Trophoblast cell (in vitro differentiated cells and primary cell): ENCODE results near the gene TMEM132C.

Source experiments
- DNase-seq, 2 donors: peaks; one replicate each; pipeline ENCODE4 v3.0.0-alpha.2; 2016
- H2AFZ ChIP-seq: 2 replicates; pipeline ENCODE4 v1.6.1; 2013; ENCODE audit warnings: low read length, moderate library complexity, mild to moderate bottlenecking; ENCODE audit not compliant: insufficient read depth, poor library complexity
- H2AK5ac ChIP-seq: 2 replicates; pipeline ENCODE4 v1.6.1; 2013; ENCODE audit warnings: mild to moderate bottlenecking, low read length
- H2BK120ac ChIP-seq: 2 replicates; pipeline ENCODE4 v1.6.1; 2013; ENCODE audit warnings: low read length, mild to moderate bottlenecking, moderate library complexity; ENCODE audit not compliant: insufficient read depth, poor library complexity
- H2BK12ac ChIP-seq: 2 replicates; pipeline ENCODE4 v1.6.1; 2013; ENCODE audit warnings: mild to moderate bottlenecking, low read length, moderate library complexity
- H2BK5ac ChIP-seq: 2 replicates; pipeline ENCODE4 v1.6.1; 2013; ENCODE audit warnings: low read length, low read depth, moderate library complexity, mild to moderate bottlenecking; ENCODE audit not compliant: poor library complexity
- H3K14ac ChIP-seq: 2 replicates; pipeline ENCODE4 v1.6.1; 2013; ENCODE audit warnings: mild to moderate bottlenecking, low read length
- H3K18ac ChIP-seq: 2 replicates; pipeline ENCODE4 v1.6.1; 2013; ENCODE audit warnings: mild to moderate bottlenecking, low read length
- H3K23ac ChIP-seq: 2 replicates; pipeline ENCODE4 v1.6.1; 2013; ENCODE audit warnings: low read length
- H3K27ac ChIP-seq: 2 replicates; pipeline ENCODE4 v1.5.1; 2013; ENCODE audit warnings: low read depth, mild to moderate bottlenecking, inconsistent platforms, low read length, moderate library complexity
- H3K27me3 ChIP-seq: 2 replicates; pipeline ENCODE4 v1.6.1; 2013; ENCODE audit warnings: inconsistent platforms, mild to moderate bottlenecking, low read length, moderate library complexity; ENCODE audit not compliant: insufficient read depth
- H3K36me3 ChIP-seq, 2 experiments: 1 replicate in 1 of 2; 2 replicates in 1 of 2; pipeline ENCODE4 v1.6.1; 2013; ENCODE audit warnings: low read length in 2 of 2, mild to moderate bottlenecking in 2 of 2, moderate library complexity in 1 of 2; ENCODE audit not compliant: insufficient read depth in 2 of 2, control insufficient read depth in 1 of 2
- H3K4ac ChIP-seq: 2 replicates; pipeline ENCODE4 v1.6.1; 2013; ENCODE audit warnings: low read depth, mild to moderate bottlenecking, low read length, moderate library complexity
- H3K4me1 ChIP-seq, 2 experiments: 1 replicate in 1 of 2; 2 replicates in 1 of 2; pipeline ENCODE4 v1.6.1; 2013; ENCODE audit warnings: low read length in 2 of 2, mild to moderate bottlenecking in 2 of 2, moderate library complexity in 1 of 2; ENCODE audit not compliant: insufficient read depth in 2 of 2, control insufficient read depth in 1 of 2
- H3K4me2 ChIP-seq: 2 replicates; pipeline ENCODE4 v1.6.1; 2013; ENCODE audit warnings: inconsistent platforms, mild to moderate bottlenecking, low read length, moderate library complexity
- H3K4me3 ChIP-seq: 2 replicates; pipeline ENCODE4 v1.5.1; 2013; ENCODE audit warnings: mild to moderate bottlenecking, low read depth, low read length, inconsistent platforms
- H3K79me1 ChIP-seq: one replicate; pipeline ENCODE4 v1.6.1; 2013; ENCODE audit warnings: low read length
- H3K79me2 ChIP-seq: 2 replicates; pipeline ENCODE4 v1.6.1; 2013; ENCODE audit warnings: low read length, mild to moderate bottlenecking; ENCODE audit not compliant: control insufficient read depth, insufficient read depth, poor library complexity
- H3K9ac ChIP-seq: 2 replicates; pipeline ENCODE4 v1.6.1; 2013; ENCODE audit warnings: mild to moderate bottlenecking, low read length
- H3K9me3 ChIP-seq: 2 replicates; pipeline ENCODE4 v1.6.1; 2013; ENCODE audit warnings: low read depth, mild to moderate bottlenecking, control low read depth, inconsistent platforms, low read length; ENCODE audit not compliant: insufficient read depth
- H4K12ac ChIP-seq: 2 replicates; pipeline ENCODE4 v1.6.1; 2013; ENCODE audit warnings: low read depth, mild to moderate bottlenecking, low read length, moderate library complexity
- H4K8ac ChIP-seq: 2 replicates; pipeline ENCODE4 v1.6.1; 2013; ENCODE audit warnings: low read depth, mild to moderate bottlenecking, low read length, moderate library complexity
- H4K91ac ChIP-seq: one replicate; pipeline ENCODE4 v1.6.1; 2013; ENCODE audit warnings: low read depth, mild to moderate bottlenecking, low read length, moderate library complexity
- WGBS: extraction: QIAGEN DNeasy Blood & Tissue Kit; methylation state at CpG from one replicate; pipeline ENCODE4 v1.1.7; 2013; ENCODE audit warnings: missing lambda C conversion rate; ENCODE audit not compliant: insufficient read length, insufficient coverage; ENCODE audit errors: extremely low coverage; 5-methylcytosine and 5-hydroxymethylcytosine counted together

TMEM132C gene

GRCh38 chr12:128715485-128715884 lies 448.5 kb downstream of the TMEM132C start:
- no peak overlapping the region for H3K27ac ChIP-seq
- no peak overlapping the region for H3K4ac ChIP-seq
- WGBS = no CpG with 5 or more reads among the region's 4 CpGs
- H2BK120ac ChIP-seq = no peak overlapping the region
- no peaks in the 10 kb centered on the region for H3K79me2 ChIP-seq
- no peak overlapping the region for H2AFZ ChIP-seq
- H3K18ac ChIP-seq = no peak overlapping the region
- no peak overlapping the region for H2BK5ac ChIP-seq
- H3K36me3 ChIP-seq = no peaks in the 10 kb centered on the region
- no peak overlapping the region for H2BK12ac ChIP-seq
- no peak overlapping the region for H3K9ac ChIP-seq
- H4K12ac ChIP-seq = no peak overlapping the region
- H3K4me3 ChIP-seq = no peak overlapping the region
- no peaks in the 10 kb centered on the region for H3K4me1 ChIP-seq
- no peak overlapping the region for H2AK5ac ChIP-seq
- H3K4me2 ChIP-seq = no peak overlapping the region
- no peak overlapping the region for H4K8ac ChIP-seq
- no peak overlapping the region for H3K14ac ChIP-seq
- H3K9me3 ChIP-seq = peaks cover 2% of the 10 kb centered on the region
- no peaks in the 10 kb centered on the region for H3K79me1 ChIP-seq
- H4K91ac ChIP-seq = no peak overlapping the region
- no peaks in the 10 kb centered on the region for H3K27me3 ChIP-seq
- no peak overlapping the region for H3K23ac ChIP-seq
- DNase-seq = no peak

- Histone ChIP-seq H3K79me2 (no peaks in the 10 kb centered on the region), H3K4me1 (no peaks in the 10 kb centered on the region), H3K4ac (no peak overlapping the region), H3K9me3 (peaks cover under 1% of the 10 kb centered on the region), H2BK12ac (no peak overlapping the region), H3K4me3 (no peak overlapping the region), H2BK120ac (no peak overlapping the region), H3K18ac (no peak overlapping the region), H2BK5ac (no peak overlapping the region), H4K8ac (no peak overlapping the region), H4K12ac (no peak overlapping the region), H3K27ac (no peak overlapping the region), H3K14ac (no peak overlapping the region), H3K27me3 (no peaks in the 10 kb centered on the region), H3K9ac (no peak overlapping the region), H3K79me1 (no peaks in the 10 kb centered on the region), H3K36me3 (no peaks in the 10 kb centered on the region), H3K23ac (no peak overlapping the region), H2AK5ac (no peak overlapping the region), H4K91ac (no peak overlapping the region), H2AFZ (no peak overlapping the region), H3K4me2 (no peak overlapping the region)
- no peak for DNase-seq
- WGBS = no CpG with 5 or more reads among the region's 10 CpGs
Measured at GRCh38 chr12:128724468-128725046, 457.6 kb downstream of the TMEM132C start.

- no peaks in the 10 kb centered on the region for H3K79me2 ChIP-seq
- WGBS = no CpG with 5 or more reads among the region's 1 CpG
Measured at GRCh38 chr12:128726886-128727285, 459.9 kb downstream of the TMEM132C start.

GRCh38 chr12:128727461-128727860 lies 460.5 kb downstream of the TMEM132C start:
- no peaks in the 10 kb centered on the region for H3K79me2 ChIP-seq
- no peak for DNase-seq
- H3K4me3 ChIP-seq = no peak overlapping the region
- no peak overlapping the region for H3K9ac ChIP-seq
- H2BK12ac ChIP-seq = no peak overlapping the region
- no peaks in the 10 kb centered on the region for H3K4me1 ChIP-seq
- H3K9me3 ChIP-seq = no peaks in the 10 kb centered on the region
- H3K27me3 ChIP-seq = no peaks in the 10 kb centered on the region
- H4K91ac ChIP-seq = no peak overlapping the region
- no peaks in the 10 kb centered on the region for H3K36me3 ChIP-seq
- no peak overlapping the region for H3K27ac ChIP-seq
- H3K18ac ChIP-seq = no peak overlapping the region
- no peak overlapping the region for H3K4me2 ChIP-seq
- no peaks in the 10 kb centered on the region for H3K79me1 ChIP-seq
- no peak overlapping the region for H2AK5ac ChIP-seq
- H3K4ac ChIP-seq = no peak overlapping the region
- H3K14ac ChIP-seq = no peak overlapping the region
- H4K12ac ChIP-seq = no peak overlapping the region
- no peak overlapping the region for H4K8ac ChIP-seq
- WGBS = no CpG with 5 or more reads among the region's 8 CpGs
- H3K23ac ChIP-seq = no peak overlapping the region
- no peak overlapping the region for H2BK120ac ChIP-seq
- H2BK5ac ChIP-seq = no peak overlapping the region
- H2AFZ ChIP-seq = no peak overlapping the region

More at GRCh38 chr12:128726886-128727285, 459.9 kb downstream of the TMEM132C start:
- no peak overlapping the region for H3K23ac ChIP-seq
- no peaks in the 10 kb centered on the region for H3K36me3 ChIP-seq
- H2AFZ ChIP-seq = no peak overlapping the region
- H3K18ac ChIP-seq = no peak overlapping the region
- no peak overlapping the region for H3K27ac ChIP-seq
- no peaks in the 10 kb centered on the region for H3K27me3 ChIP-seq
- no peak overlapping the region for H3K14ac ChIP-seq
- no peak overlapping the region for H2BK5ac ChIP-seq
- H2BK120ac ChIP-seq = no peak overlapping the region
- no peak overlapping the region for H3K9ac ChIP-seq
- H4K8ac ChIP-seq = no peak overlapping the region
- H4K12ac ChIP-seq = no peak overlapping the region
- no peak overlapping the region for H2AK5ac ChIP-seq
- H3K4ac ChIP-seq = no peak overlapping the region
- no peak overlapping the region for H3K4me3 ChIP-seq
- no peaks in the 10 kb centered on the region for H3K9me3 ChIP-seq
- H2BK12ac ChIP-seq = no peak overlapping the region
- no peak overlapping the region for H4K91ac ChIP-seq
- H3K79me1 ChIP-seq = no peaks in the 10 kb centered on the region
- H3K4me2 ChIP-seq = no peak overlapping the region
- DNase-seq = no peak
- no peaks in the 10 kb centered on the region for H3K4me1 ChIP-seq
